GM18526 (cell line): ENCODE results near the gene ZNF18.

Experiments used
- POLR2A ChIP-seq: IDR thresholded peaks from 3 replicates; pipeline ENCODE4 v1.6.1; 2011; ENCODE audit not compliant: insufficient read length; ENCODE audit errors: extremely low read depth

Gene ZNF18

GRCh38 chr17:12007466-12007865 is 10.2 kb upstream of the ZNF18 start:
- TF ChIP-seq POLR2A = no peak

GRCh38 chr17:11999696-12000095 is 2.4 kb upstream of the ZNF18 start:
- no peak for TF ChIP-seq POLR2A

DNA sequence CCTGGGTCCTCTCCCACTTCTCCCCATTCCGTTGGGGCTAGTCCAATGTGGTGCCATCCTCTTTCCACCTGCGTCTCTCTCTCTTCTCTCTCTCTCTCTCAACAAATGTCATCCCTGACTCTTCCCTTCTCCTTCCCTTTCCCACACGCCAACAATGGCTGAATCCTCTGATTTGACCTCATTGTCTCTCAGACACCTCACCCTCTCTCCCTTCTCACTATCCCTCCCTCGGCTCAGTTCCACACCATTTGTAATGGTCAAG is 628 bp upstream of the ZNF18 start:
- no peak for TF ChIP-seq POLR2A

DNA sequence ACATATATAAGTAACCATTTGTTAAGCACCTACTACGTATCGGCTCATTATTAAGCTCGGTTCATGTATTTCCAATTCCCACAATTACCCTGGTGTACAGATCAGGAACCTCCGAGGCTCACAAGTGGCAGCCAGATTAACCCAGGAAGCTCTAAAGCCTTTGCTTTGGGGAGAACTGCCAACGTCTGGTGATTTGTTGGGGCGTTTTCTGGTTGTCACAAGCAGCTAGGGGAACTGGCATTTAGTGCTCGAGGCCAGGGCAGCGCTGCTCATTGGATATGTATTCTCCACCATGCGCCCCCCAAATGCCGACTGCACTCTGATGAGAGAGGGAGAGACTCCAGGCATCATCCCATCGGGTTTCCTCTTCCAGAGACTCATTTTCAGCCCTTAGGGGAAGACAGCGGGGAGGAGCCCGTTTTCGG is 541 bp downstream of the ZNF18 start:
- no peak for TF ChIP-seq POLR2A

DNA sequence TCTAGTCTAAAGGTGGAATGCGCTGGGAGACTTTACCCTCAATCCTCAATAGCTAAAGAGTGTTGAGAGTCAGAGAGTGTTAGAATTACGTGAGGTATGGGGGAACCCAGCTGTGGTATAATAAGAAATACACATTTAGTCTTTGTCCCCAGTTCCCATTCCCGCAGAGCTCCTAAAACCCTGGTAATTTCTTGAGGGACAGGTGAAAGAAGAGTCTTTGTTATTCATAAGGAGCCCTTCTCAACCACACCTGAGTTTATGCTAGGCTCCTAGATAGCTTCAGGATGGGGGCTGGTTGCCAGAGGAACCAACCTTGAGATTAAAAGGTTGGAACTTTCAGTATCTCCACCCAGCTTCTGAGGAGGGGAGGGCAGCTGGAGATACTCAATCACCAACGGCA is 5.8 kb downstream of the ZNF18 start:
- no peak for TF ChIP-seq POLR2A

GRCh38 chr17:11990363-11990983 is 6.8 kb downstream of the ZNF18 start:
- no peak for TF ChIP-seq POLR2A

DNA sequence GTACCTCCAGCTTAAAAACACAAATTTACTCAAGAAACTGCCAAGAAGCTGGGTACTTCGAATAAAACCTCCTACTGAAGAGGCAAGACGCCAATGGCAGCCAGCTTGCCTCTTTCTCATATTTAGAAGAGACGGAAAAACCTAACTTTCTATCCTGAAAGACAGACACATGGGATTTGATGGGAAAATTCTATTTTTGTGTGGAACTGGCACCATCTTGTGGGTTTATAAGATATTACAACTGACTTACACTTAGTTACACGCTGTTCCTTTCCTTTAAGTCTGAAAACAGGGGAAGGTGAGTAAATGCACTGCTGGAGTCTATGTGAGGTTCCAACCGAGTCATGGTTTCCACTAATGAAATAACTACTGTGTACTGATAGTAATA is 10.3 kb downstream of the ZNF18 start:
- no peak for TF ChIP-seq POLR2A

GRCh38 chr17:11986179-11986941 is 10.9 kb downstream of the ZNF18 start:
- TF ChIP-seq POLR2A = no peak

GRCh38 chr17:11981862-11982261 is 15.4 kb downstream of the ZNF18 start:
- no peak for TF ChIP-seq POLR2A

DNA sequence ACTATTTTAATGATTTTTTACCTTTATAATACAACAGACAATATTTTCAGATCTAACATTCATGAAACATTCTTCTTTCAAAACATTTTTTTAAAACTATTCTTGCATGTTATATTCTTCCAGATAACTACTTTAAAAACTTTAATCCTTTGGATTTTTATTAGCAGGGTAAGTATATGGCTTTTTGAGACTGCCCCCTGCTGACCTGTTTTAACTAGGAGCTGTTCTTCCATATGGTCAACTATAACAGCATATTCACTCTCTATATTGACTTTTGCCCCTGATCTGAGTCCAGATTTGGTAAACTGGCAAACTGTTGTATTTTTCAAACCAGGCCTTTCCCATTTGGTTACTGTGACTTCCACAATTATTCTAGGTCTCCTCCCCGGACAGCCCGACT is 16.5 kb downstream of the ZNF18 start:
- no peak for TF ChIP-seq POLR2A

GRCh38 chr17:11979795-11980194 is 17.5 kb downstream of the ZNF18 start:
- no peak for TF ChIP-seq POLR2A

- no peak for TF ChIP-seq POLR2A
These were observed 27.7 kb downstream of the ZNF18 start for GRCh38 chr17:11969565-11969964.

DNA sequence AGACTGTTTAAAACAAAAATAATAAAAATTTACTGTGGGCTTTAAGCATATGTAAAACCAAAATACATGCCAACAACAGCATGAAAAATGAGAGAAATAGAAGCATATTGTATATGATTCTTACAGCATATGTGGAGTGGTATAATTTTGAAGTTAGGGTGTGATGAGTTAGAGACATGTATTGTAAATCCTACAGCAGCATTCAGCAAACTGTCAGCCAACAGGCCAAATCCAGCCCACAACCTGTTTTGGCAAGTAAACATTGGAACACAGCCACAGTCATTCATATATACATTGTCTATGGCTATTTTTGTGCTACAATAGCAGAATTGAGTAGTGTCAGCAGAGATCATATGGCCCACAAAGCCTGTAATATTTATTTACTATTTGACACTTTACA is 42.3 kb downstream of the ZNF18 start:
- TF ChIP-seq POLR2A = no peak

DNA sequence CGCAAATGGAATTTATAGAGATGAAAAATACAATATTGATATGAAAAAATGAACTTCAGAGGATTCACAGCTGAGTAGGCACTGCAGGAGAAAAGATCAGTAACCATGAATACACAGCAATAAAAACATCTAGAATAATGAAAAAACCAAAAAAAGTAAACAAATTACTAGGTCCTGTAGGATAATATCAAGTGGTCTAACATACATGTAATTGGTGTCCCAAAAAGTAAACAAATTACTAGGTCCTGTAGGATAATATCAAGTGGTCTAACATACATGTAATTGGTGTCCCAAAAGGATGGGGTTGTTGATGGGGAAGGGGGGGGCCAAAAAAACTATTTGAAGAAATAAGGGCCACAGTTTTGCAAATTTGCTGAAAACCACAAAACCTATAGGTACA is 43.4 kb downstream of the ZNF18 start:
- no peak for TF ChIP-seq POLR2A

DNA sequence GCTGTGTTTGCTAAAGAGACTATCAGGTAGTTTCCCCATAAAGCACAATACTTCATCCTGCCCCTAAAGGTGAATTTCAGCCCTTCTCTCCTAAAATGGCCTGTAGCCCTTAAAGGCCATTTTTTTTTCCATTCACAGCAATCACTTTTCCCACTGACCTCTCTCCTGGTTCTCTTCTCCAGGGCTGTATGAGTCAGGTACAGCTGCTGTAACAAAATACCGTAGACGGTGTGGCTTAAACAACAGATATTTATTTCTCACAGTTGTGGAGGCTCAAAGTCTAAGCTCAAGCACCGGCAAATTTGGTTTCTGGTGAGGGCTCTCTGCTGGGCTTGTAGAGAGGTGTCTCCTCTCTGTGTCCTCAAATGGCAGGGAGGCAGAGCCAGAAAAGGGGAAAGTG is 44.7 kb downstream of the ZNF18 start:
- no peak for TF ChIP-seq POLR2A

- TF ChIP-seq POLR2A = no peak
These were observed 46.3 kb downstream of the ZNF18 start for GRCh38 chr17:11950771-11951519.
